ENCODE results near the gene XIRP2.
"Not testable (repeated sequence)": the region's sequence is repeated elsewhere in the genome, so short reads cannot be mapped to it uniquely, and the experiment has no call there.

Gene XIRP2

DNA sequence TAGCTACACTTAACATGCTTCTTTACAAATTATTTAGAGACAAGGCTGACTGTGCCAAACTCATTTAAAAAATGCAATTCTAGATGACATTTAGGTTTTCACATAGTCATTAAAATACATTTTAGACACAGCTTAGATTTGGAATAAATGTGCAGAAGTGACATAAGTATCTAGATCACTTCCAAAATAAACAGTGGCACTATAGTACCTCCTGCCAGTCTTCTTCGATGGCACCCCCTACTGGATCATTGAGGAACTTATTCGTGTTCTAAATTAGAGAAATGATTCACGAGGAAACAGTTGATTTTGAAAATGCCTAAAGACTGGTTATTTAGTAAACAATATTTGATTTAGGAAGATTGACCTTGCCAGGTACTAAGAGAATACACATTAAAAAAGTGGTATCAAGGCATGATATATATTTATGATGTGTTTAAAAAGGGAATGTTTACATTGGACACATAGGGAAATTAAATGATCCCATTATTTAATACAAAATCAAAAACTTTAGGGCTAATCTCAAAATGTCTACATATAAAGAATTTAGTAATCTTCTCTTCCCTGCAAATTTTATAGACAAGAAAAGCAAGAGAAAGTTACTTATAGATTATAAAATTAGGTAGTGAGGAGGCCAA lies 323.9 kb downstream of the XIRP2 start:
- DNase-seq: no peak

DNA sequence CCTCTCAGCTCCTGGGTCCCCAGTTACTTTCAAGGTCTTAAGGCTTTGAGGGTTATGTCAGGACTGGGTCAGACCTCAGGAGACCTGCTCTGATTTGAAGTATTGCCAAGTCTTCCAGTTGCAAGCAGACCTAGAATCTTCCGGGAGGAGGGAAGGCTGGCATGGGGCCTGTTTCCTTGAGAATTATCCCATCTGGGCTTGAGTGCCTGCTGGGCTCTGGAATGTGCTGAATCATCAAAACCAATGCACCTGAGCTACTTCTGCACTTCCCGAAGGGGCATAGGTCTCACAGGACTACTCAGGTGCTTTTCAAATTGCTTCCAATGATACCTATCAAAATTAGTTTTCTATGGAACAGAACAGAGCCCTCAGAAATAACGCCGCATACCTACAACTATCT lies 327.3 kb downstream of the XIRP2 start:
- no peak for DNase-seq

DNA sequence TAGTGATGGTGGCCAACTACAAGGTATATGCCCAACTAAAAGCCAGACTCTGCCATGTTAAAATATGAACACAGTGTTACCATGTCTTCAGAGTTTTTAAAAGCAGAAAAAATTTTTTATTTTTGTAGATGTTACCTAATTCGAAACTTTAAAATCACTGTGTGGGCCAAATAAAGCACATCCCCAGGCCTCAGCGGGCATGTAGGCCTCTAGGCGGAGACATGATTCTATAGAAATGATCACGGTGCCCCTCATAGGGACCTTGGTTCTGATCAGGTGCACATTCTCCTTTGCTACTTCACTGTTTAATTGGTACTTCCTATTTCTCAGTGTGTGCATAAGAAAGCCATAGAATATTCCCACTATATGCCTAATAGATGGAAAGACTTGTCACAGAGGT lies 349.2 kb downstream of the XIRP2 start:
- DNase-seq: no peak

DNA sequence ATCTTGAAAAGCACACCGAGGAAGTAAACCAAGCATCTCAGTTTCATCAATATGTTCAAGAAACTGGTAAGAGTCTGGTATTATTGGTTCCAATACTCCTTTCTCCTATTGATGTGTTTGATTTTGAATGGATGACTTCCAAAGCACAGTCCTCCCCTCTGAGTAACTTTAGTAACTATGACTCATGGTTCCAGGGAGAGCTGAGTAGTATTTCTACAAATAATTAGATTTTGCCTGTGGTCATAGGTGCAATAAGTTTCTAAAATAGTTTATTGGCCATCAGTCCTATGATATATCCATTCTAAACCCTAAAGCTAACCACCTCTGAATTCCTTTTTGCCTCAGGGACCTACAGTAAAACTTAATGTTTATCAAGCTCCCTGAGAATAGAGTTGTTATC lies 352.4 kb downstream of the XIRP2 start:
- DNase-seq: no peak

DNA sequence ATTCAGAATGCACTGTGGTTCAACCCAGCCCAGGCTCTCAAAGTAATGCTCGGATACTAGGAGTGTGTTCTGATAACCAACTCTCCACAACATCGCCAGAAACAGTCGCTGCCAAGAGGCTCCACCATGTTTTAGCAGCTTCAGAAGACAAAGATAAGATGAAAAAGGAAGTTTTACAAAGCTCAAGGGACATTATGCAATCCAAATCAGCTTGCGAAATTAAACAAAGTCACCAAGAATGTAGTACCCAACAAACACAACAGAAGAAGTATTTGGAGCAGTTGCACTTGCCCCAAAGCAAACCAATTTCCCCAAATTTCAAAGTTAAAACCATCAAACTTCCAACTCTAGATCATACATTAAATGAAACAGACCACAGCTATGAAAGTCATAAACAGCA lies 360.9 kb downstream of the XIRP2 start:
- DNase-seq: no peak

DNA sequence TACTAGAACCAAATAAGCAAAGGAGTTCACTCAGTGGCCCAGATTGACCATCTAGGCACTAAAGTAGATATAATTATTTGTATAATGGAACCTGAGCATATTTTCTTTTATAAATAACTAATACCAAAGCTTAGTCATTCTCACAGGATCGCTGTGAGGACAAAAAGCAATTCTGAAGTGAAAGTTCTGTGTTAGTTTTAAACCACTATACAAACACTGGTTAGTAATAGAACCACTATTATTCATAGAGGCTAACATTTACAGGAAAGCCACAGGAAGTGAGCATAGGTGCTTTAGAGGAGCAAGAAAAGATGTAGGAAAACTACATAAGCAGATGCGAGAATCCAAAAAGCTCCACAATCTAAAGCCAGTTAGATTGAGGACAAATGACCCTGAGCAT lies 364.7 kb downstream of the XIRP2 start:
- no peak for DNase-seq

DNA sequence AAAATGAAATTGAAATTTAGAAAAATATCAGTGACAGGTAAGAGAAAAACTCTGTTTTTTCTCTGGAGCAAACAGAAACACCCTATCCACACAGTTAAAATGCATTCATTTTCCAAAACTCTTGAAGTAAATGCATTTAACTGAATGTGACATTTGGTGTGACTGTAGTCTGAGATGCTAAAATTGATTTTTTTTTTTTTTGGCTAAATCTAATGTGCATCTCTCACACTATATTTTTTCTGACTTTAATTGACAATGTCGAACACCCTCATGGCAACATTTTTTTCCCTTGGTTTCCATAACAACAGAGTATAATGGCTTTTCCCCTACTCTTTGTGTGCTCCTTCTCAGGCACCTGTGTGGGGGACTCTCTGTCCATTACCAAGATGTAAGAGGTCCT lies 366.4 kb downstream of the XIRP2 start:
- DNase-seq: no peak

DNA sequence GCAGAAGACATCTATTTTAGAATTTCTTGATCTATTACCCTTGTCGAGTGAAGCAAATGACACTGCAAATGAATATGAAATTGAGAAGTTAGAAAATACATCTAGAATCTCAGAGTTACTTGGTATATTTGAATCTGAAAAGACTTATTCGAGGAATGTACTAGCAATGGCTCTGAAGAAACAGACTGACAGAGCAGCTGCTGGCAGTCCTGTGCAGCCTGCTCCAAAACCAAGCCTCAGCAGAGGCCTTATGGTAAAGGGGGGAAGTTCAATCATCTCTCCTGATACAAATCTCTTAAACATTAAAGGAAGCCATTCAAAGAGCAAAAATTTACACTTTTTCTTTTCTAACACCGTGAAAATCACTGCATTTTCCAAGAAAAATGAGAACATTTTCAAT lies 370.4 kb downstream of the XIRP2 start:
- no peak for DNase-seq

DNA sequence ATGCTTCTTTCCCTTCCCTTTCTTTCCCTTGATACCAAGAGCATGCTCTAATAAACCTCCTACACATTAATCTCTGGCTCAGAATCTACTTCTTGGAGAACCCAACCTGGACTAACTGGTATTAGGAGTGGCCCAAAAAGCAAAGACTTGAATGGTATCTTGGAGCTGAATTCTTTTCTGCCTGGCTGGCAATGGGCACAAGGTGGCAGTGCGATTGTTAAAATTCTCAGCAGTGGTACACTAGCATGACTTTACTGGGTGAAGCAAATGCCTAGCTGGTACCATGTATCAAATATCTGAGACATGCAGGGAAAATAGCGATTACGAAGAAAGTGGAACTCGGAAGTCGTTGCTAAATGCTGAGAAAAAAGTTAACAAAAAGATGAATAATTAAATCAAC lies 376.1 kb downstream of the XIRP2 start:
- DNase-seq: no peak

DNA sequence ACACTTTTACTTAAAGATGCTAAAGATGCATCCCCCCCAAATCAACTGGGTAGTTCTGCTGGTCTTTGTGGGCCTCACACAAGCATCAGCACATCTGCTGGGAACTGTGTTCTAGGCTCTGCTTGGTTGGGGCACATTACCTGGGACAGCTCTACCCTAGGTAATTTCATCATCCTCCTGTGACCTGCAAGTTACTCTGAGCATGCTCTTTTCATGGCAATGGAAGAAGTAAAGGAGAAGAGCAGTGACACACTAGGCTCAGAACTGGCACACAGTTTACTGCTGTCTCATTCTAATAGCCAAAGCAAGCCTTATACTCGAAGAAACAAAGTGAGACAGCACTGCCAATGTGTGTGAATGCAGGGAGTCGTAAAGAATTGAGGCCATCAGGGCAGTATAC lies 376.7 kb downstream of the XIRP2 start:
- no peak for DNase-seq

DNA sequence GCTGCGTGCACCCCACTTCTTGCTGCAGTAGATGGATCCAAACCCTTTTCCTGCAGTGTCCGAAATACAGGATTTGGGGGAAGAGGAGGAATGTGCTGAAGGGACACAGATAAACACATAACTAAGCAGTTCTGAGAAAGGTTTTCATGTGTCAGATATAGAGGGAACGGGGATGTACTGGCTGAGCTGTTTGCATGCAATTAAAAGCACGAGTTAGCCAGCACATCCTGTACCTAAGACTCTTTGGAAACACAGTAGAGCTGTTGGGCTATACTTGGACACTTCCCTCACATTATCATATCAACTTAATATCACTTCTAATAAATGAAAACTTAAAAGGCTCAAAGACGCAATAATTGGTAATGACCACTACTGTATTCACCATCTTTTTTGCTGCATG lies 377.4 kb downstream of the XIRP2 start:
- no peak for DNase-seq

DNA sequence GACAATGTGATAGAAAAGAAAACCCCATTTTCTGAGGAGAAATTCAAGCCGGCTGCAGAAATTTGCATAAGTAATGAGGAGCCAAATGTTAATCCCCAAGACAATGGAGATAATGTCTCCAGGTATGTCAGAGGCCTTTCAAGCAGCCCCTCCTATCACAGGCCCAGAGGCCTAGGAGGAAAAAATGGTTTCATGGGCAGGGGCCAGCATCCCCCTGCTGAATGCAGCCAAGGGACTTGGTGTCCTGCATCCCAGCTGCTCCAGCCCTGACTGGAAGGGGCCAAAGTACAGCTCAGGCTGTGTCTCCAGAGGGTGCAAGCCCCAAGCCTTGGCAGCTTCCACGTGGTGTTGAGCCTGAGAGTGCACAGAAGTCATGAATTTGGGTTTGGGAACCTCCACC lies 380.0 kb downstream of the XIRP2 start:
- not testable (repeated sequence) for DNase-seq

DNA sequence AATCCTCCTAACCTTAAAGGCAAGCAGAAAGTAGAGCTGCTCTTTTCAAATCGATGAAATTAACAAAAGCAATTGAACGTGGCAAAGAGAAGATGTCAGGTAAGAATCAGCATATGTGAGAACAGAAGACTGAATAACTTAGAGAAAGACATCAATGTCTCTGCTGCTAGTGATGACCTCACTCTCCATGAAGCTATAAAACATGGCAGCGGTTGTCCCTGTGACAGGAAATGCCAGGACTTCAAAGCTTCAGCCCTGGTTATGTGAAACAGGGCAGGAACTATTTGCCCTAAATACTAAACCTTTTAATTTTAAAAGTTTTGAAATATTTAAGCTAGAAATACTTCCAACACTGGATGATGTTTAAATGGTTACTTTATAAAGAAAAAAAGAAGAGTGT lies 383.7 kb downstream of the XIRP2 start:
- no peak for DNase-seq

DNA sequence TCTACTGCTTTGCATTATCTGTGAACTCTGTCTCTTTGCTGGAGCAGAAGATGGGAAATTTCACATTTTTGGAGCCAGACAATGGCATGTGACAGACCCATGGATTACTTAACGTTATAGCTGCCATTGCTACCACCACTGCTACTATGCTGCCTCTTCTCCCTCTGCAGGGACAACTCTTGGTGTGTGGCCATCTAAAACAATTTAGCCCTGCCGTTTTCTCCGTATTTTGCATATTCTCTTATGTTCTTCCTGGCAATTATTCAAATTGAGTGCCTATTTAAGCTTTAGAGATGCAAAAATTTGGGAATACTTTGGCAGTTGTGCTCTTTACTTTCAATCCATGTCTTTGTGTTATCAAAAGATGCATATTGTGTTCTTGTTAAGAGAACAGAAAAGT lies 386.8 kb downstream of the XIRP2 start:
- no peak for DNase-seq

DNA sequence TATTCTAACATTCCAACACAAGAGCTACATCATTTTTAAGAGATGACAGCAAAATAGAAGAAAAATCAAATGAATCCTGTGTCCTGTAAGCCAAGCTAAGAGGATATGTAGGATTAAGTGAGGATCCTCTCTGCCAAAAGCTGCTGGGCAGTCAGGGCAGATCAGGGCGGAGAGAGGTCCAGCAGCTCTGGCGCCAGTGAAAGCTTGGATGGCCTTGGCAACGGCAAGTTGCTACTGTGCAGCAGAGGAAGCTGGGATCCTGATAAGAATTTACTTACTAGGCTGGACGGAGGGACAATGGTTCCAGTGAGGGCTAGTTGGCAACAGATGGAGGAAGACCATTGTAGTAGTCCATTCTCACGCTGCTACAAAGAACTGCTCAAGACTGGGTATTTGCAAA lies 391.5 kb downstream of the XIRP2 start:
- no peak for DNase-seq

DNA sequence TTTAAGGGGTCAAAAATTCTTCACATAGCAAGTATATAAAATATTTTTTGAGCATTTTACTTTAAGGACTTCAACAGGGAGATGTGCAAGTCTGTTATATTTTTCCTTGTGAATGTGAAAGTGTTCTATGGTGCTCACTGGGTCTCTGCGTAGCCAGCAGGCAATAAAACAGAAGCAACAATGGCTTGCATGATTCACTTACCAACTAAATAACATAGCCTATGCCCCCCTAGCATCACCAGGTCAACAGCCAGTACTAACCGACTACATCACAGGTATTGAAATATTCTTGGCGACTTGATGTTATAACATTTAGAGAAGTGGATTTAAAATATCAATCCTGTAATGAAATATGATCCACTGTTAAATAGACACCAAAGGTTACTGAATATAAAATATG lies 398.9 kb downstream of the XIRP2 start:
- no peak for DNase-seq

DNA sequence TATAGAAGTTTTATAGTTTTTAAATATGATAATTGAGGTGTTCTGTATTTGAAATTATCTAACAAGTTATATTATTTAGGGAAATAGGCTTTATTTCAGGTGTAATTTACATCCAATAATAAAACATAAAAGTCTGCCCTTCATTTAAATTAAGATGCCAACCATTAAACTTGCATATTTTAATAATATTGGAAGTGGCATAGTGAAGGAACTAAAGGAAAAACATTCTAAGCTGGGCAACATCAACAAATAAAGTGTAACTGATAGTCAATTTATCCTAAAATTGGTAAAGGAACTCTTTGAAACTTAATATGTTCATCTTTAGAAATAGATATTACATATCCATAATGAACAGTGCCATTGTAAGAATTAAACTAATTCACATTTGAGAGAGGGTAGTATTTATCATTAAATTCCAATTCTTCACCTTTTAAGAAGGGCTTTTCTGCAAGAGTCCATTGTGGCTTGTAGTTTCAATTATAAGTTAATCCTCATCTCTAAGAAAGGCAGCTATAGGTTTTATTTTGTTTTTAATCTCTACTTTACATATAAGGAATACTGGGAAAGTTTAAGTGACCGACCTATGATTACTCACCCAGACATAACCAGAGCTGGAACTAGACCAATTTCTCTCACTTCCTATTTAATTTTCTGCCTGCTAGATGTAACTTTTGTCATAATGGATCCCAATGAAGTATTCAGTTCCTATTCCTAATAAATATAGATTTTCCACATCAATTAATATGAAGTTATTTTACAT lies 401.6 kb downstream of the XIRP2 start:
- DNase-seq: no peak

DNA sequence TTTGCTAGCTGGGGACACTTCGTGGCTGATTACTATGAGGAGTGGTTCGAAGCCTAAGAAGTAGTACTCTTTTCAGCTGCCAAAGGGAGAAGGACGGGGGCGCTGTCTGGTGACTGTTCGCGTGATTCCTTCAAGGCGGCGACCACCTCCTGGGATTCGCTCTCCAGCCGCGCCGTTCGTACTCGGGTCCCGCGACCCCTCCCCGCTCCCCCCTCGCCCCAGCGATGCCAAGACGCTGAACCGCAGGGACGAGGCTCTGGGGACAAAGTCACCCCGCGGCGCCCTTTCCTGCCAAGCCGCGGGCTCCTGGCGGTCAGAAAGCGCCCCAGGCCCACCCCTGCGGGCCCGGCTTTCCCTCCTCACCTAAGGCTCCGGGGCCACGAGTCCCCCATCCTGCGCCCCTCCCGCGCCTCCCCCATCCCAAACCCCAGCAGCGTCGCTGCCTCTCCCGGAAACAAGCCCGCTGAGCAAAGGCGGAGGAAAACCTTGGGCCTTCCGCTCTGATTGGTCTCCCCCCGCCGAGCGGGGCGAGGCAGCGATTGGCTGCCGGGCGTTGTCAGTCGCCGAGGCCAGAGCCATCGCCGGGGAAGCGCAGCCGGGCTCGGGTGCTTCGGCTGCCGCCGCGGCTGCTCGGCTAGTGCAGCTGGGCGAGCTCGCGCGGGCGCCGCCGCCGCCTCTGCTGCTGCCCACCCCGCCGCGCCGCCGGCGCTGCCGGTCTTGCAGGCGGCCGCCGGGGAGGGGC lies 404.3 kb downstream of the XIRP2 start, which contains the start of gene B3GALT1:
TSS of gene B3GALT1 (plus strand) at position 572 of the 742 bp plus-strand sequence.
- peak; percentile 48 for DNase-seq

DNA sequence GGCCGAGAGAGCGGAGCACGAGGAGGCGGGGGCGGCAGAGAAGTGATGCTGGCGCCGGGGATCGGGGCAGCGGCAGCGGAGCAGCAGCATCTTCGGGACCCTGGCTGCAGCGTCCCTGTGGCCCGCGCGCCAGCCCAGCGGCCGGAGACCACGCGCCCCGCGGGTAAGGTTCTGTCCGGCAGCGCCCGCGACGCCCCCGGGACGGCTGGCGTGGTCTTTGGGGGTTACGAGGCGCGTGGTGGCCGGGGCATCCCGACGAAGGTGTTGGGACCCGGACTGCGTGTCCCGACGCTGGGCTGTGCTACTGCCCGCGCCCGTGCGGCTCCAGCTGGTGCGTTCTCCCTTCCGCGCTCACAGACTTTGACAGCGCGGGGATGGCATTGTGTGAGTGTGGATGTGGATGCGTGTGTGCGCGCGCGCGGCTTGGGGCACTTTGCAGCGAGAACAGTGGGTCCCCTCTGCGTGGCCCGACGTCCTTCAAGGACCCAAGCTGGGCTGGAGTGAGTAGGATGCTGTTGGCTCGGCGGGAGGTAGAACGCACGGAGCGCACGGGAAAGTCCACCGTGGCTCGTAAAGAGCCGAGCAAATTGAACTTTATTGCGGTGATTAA lies 405.0 kb downstream of the XIRP2 start:
- DNase-seq: no peak

DNA sequence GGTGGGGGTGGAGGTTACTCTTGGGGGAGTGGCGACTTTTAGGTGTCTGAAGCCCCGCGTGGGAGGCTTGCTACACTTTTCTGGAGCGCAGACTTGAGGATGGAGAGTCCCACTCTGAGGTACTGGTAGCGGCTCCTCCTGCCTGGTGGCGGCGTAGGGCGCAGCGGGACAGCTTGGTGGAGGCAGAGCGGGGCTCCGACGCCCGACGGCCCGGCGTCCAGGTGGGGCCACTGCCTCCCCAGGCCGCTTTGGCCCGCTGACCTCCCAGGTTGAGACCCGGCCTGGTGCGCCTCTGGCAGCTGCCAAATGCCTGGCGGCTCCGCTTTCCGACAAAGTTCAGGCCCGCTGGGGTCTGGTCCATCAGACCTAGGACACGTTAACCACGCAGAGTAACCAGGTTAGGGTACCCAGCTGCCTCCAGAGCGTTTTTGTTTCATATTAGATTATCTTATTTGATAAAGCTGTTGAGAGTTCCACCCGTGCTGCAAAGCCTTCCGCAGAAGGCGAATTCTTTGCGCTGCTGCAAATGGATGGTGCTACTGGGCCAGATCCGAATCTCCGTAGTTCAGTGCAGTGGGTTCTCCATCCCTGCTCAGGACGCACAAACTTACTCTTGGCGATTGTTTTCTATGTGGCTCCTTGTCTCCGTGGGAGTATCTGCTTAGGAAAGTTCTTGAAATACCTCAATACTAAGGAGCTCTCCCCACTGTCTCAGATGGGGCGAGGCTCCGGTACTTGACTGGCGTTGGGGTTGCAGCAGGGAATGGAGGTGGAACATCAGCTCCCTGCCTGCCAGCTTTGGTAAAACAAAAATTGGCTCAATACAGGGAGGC lies 405.9 kb downstream of the XIRP2 start:
- DNase-seq: no peak

DNA sequence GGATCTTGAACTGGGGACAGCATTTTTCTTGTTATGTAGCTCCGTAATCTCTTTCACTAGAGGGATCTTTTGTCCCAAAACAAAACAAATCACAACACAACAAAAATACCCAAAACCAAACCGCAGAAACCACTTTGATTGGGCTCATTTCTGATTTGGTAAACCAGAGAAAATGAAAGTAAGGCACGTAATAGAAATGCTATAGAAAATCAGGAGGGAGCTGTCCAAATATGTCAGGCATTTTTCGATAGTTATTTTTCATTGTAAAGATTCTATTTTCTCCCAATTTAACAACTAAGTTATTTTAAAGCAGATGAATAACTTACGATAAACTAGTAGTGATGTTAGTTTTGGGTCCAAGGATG lies 406.5 kb downstream of the XIRP2 start:
- DNase-seq: no peak

DNA sequence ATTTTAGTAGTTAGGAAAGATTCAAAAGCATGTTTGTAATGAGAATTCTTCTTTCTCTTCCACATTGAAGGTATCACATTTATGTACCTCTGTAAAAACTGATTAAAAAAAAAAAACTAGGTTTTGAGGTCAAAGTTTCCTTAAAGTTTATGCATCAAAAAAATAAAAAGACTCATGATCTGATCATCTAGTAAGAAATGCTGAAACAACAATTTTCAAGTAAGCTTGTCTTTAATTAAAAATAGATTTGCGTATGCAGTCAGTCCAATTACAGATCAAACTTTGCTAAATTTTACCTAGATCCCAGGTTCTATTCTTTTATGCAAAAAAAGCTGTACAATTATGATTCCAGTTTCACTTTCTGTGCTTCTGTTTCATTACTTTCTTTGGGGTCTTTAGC lies 409.0 kb downstream of the XIRP2 start:
- no peak for DNase-seq

DNA sequence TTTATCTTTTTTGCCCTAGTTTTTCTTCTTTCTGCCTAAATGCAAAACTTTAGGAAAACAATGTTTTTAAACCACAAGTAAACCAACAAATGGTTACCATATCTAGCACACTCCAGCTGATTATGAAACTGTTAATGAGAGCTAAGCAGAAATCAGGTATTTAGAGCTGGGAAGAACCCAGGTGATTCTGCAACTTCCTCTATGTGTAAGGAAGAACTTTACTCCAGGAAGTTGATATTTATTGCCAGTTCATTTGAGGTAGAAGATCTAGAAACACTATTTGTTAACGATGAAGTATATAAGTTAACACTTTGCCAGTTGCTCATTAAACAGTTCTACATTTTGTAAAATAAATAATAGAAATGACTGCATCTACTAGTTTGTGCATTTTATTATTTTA lies 409.7 kb downstream of the XIRP2 start:
- no peak for DNase-seq

Data from stimulated activated CD4-positive, alpha-beta T cell treated with anti-CD3 and anti-CD28 coated beads, Interleukin-4, amount 100 ng/mL, for 1 hour (primary cell).